OCI-LY3 (cell line): ENCODE results near the gene SYNGR4.

Source experiments
- H2AFZ ChIP-seq: fragments of 200-600, 300-600 bp; shearing (Covaris generic); 2 replicates; pipeline ENCODE4 v1.6.0; 2014; ENCODE audit warnings: antibody characterized with exemption, low read depth, low read length
- H3K27ac ChIP-seq: fragments of 200-600, 300-600 bp; sonication (generic); 2 replicates; pipeline ENCODE4 v1.5.1; 2014; ENCODE audit warnings: mild to moderate bottlenecking, low read length, moderate library complexity, mixed read lengths
- H3K27me3 ChIP-seq: fragments of 200-600, 300-600 bp; sonication (generic); 2 replicates; pipeline ENCODE4 v1.6.1; 2014; ENCODE audit warnings: low read depth, low read length, mixed read lengths
- H3K36me3 ChIP-seq: fragments of 200-600, 300-600 bp; sonication (generic); replicated peaks from 2 replicates; pipeline ENCODE3; 2014; ENCODE audit warnings: low read depth, low read length, mixed read lengths
- H3K4me1 ChIP-seq: fragments of 300-600, 200-600 bp; sonication (generic); 2 replicates; pipeline ENCODE4 v1.6.1; 2014; ENCODE audit warnings: low read length, mixed read lengths
- H3K4me2 ChIP-seq: fragments of 200-600, 300-600 bp; sonication (generic); 2 replicates; pipeline ENCODE4 v1.6.1; 2014; ENCODE audit warnings: low read length, mixed read lengths
- H3K4me3 ChIP-seq: fragments of 300-600, 200-600 bp; sonication (generic); 2 replicates; pipeline ENCODE4 v1.5.1; 2014; ENCODE audit warnings: antibody characterized with exemption, mild to moderate bottlenecking, low read length, moderate library complexity
- H3K79me2 ChIP-seq: fragments of 300-600, 200-600 bp; shearing (Covaris generic); 2 replicates; pipeline ENCODE4 v1.6.1; 2014; ENCODE audit warnings: mild to moderate bottlenecking, low read length, mixed read lengths
- H3K9ac ChIP-seq: fragments of 300-600, 200-600 bp; shearing (Covaris generic); 2 replicates; pipeline ENCODE4 v1.6.0; 2014; ENCODE audit warnings: mild to moderate bottlenecking, low read length, moderate library complexity
- H3K9me3 ChIP-seq: fragments of 200-600, 300-600 bp; shearing (Covaris generic); 2 replicates; pipeline ENCODE4 v1.6.1; 2014; ENCODE audit warnings: low read length, mixed read lengths; ENCODE audit not compliant: insufficient read depth
- H4K20me1 ChIP-seq: fragments of 200-600, 300-600 bp; sonication (generic); 2 replicates; pipeline ENCODE4 v1.6.1; 2016; ENCODE audit warnings: low read length, mixed read lengths; ENCODE audit not compliant: insufficient read depth
- EZH2phosphoT487 ChIP-seq: fragments of 200-600 bp; shearing (Covaris generic); IDR thresholded peaks from 2 replicates; pipeline ENCODE4 v1.6.1; 2018; ENCODE audit warnings: antibody characterized with exemption, mixed run types, low read depth
- TF ChIP-seq, protein P1 (sequence below): fragments of 200-600, 300-600 bp; sonication (generic); IDR thresholded peaks from 2 replicates; pipeline ENCODE4 v1.5.1; 2014; ENCODE audit warnings: antibody characterized with exemption, low read length, low read depth

SYNGR4 gene

DNA sequence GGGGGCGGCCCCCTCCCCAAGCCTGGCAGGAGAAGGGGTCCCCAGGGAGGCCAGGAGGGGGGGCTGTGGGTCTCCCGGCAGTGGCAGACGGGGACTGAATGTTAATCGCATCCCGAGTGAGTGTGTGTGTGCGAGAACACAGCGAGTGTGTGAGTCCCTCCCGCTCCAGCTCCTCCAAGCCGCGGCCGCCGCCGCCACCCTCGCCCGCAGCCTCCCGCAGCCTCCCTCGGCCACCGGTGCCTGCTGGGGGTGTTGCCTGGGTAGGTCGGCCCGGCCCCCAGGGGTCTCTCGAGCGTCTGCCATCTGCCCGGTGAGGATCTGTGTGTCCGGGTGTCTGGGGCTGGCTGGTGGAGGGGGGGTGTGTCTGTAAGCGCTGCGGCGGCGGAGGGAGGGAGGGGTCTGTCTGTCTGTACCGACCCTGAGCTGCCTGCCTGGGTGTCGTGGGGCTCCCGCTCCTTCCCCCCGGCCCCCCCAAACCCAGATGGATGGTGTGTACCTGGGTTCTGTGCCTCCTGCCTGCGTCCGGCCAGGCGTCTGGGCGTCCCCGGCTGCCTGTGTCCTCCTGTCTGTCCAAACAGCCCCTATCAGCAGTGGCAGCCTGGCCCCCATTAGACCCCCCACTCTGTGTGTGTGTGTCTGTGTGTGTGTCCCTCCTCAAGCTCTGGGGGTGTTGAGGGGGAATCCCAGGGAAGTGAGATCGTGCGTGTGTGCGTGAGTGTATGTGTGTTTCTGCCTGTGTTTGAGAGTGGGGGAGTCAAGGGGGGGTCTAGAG lies 29.6 kb downstream of the SYNGR4 start, which contains the start of gene GRIN2D:
TSS of gene GRIN2D (plus strand) at position 110 of the 772 bp plus-strand sequence. CDS start 4,725 bp downstream, outside the sequence.
- H3K4me1 ChIP-seq, result peaks cover 31% of the 10 kb centered on the region
- no peak within 1 kb of the TSS for H3K27ac ChIP-seq
- H3K9ac ChIP-seq, result peak within 1 kb of the TSS; percentile 69
- peaks cover 20% of the 10 kb centered on the region for H3K79me2 ChIP-seq
- peak within 1 kb of the TSS; percentile 43; the same call in 1 of the 2 replicates for H2AFZ ChIP-seq
- H3K36me3 ChIP-seq, result peaks cover 5% of the 10 kb centered on the region
- peak within 1 kb of the TSS; percentile 88 for H3K4me3 ChIP-seq
- TF ChIP-seq EZH2phosphoT487, result no peak
- TF ChIP-seq, protein P1, sequence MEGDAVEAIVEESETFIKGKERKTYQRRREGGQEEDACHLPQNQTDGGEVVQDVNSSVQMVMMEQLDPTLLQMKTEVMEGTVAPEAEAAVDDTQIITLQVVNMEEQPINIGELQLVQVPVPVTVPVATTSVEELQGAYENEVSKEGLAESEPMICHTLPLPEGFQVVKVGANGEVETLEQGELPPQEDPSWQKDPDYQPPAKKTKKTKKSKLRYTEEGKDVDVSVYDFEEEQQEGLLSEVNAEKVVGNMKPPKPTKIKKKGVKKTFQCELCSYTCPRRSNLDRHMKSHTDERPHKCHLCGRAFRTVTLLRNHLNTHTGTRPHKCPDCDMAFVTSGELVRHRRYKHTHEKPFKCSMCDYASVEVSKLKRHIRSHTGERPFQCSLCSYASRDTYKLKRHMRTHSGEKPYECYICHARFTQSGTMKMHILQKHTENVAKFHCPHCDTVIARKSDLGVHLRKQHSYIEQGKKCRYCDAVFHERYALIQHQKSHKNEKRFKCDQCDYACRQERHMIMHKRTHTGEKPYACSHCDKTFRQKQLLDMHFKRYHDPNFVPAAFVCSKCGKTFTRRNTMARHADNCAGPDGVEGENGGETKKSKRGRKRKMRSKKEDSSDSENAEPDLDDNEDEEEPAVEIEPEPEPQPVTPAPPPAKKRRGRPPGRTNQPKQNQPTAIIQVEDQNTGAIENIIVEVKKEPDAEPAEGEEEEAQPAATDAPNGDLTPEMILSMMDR, result peak; percentile 34; the same call in 1 of the 2 replicates
- no peaks in the 10 kb centered on the region for H3K9me3 ChIP-seq
- H3K27me3 ChIP-seq, result peaks cover 44% of the 10 kb centered on the region
- peak within 1 kb of the TSS; percentile 100 for H3K4me2 ChIP-seq
- H4K20me1 ChIP-seq, result no peaks in the 10 kb centered on the region

DNA sequence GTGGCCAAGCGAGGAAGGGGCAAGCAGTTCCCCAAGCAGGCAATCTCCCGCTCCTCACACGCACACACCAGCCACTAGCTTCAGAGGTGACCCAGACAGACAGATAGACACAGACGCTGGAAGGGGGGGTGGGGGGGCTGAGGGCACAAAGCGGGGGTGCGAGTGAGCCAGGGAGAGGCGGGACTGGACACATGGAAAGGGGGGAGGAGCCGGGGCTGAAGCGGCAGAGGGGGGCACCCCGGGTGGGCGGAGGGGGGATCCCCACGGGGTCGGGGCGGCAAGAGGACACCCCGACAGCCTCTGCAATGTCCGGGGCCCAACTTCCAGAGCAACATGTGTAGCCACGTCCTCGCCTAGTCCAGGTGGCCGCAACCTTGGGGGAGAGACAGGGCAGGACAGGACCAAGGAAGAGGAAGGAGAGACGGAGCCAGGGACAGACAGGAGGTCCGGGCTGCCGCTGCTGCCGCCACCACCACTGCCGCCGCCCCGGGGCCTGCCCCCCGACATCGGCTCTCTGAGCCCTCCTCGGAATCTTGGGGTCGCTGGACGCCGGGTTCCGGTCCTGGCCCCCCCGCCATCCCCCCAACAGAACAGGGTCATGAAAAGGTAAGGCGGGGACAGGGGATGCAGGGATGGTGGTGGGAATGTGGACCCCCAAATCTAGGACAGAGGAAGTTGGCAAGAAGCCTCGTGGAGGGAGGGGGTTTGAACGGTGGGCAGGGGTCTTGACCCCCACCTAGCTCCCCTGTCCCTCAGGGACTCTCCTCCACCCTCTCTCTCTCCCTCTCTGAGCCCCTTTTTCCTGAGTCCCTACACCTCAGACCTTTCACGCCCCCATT lies 30.4 kb downstream of the SYNGR4 start:
- Histone ChIP-seq H3K79me2 (peaks cover 17% of the 10 kb centered on the region), H4K20me1 (no peaks in the 10 kb centered on the region), H3K36me3 (no peaks in the 10 kb centered on the region), H2AFZ (peak overlapping the region; percentile 43; the same call in 1 of the 2 replicates), H3K4me3 (peak overlapping the region; percentile 88), H3K4me1 (peaks cover 31% of the 10 kb centered on the region), H3K27me3 (peaks cover 44% of the 10 kb centered on the region), H3K27ac (no peak overlapping the region), H3K9ac (peak overlapping the region; percentile 69), H3K9me3 (no peaks in the 10 kb centered on the region), H3K4me2 (peak overlapping the region; percentile 100)
- TF ChIP-seq, protein P1, result no peak
- TF ChIP-seq EZH2phosphoT487, result no peak

DNA sequence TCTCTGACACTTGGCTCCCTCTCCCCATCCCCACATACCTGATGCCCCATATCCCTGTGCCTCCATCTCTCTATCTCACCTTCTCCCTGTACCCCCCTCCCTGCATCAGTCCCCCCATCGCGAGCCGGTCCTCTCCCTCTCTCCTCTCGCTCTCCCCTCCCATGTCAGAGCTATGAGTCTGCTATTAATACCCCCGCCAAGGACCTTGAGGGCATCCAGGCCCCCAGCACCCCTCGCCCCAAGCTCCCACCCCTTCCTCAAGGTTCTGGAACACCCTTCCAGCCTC lies 30.9 kb downstream of the SYNGR4 start:
- H3K27ac ChIP-seq, result no peak overlapping the region
- H3K36me3 ChIP-seq, result no peaks in the 10 kb centered on the region
- H3K4me1 ChIP-seq, result peaks cover 32% of the 10 kb centered on the region
- TF ChIP-seq, protein P1, result no peak
- no peak for TF ChIP-seq EZH2phosphoT487
- H2AFZ ChIP-seq, result no peak overlapping the region
- H3K4me2 ChIP-seq, result peak overlapping the region; percentile 100
- peaks cover 44% of the 10 kb centered on the region for H3K27me3 ChIP-seq
- H4K20me1 ChIP-seq, result no peaks in the 10 kb centered on the region
- peak overlapping the region; percentile 88 for H3K4me3 ChIP-seq
- no peaks in the 10 kb centered on the region for H3K9me3 ChIP-seq
- H3K9ac ChIP-seq, result peak overlapping the region; percentile 69; the same call in 1 of the 2 replicates
- peaks cover 13% of the 10 kb centered on the region for H3K79me2 ChIP-seq

DNA sequence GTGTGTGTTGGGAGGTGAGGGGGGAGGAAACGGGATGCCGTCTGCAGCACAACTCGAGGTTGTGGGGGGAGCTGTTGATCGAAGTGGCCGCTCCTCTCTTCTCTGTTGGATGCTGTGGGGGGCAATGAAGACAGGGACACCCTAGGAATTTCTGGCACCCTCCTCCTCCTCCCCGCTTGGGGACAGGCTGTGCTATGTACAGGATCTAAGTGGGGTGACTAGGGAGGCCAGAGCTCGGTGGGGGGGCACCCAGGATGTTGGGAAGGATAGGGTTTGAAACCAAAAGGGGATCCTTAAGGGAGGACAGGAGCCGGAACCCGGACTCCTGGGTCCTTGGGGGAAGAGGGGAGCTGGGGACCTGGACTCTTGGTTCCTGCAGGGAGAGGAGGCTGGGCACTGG lies 31.3 kb downstream of the SYNGR4 start:
- Histone ChIP-seq H3K27ac (no peak overlapping the region), H3K9ac (no peak overlapping the region; the same call in 1 of the 2 replicates), H3K4me2 (peak overlapping the region; percentile 100), H3K9me3 (no peaks in the 10 kb centered on the region), H3K4me3 (peak overlapping the region; percentile 88), H3K27me3 (peaks cover 44% of the 10 kb centered on the region), H4K20me1 (no peaks in the 10 kb centered on the region), H2AFZ (no peak overlapping the region), H3K4me1 (peaks cover 34% of the 10 kb centered on the region), H3K36me3 (no peaks in the 10 kb centered on the region), H3K79me2 (peaks cover 9% of the 10 kb centered on the region)
- TF ChIP-seq, protein P1, result no peak
- no peak for TF ChIP-seq EZH2phosphoT487
